ENCODE measurements around the gene ST8SIA1.

Gene ST8SIA1

DNA sequence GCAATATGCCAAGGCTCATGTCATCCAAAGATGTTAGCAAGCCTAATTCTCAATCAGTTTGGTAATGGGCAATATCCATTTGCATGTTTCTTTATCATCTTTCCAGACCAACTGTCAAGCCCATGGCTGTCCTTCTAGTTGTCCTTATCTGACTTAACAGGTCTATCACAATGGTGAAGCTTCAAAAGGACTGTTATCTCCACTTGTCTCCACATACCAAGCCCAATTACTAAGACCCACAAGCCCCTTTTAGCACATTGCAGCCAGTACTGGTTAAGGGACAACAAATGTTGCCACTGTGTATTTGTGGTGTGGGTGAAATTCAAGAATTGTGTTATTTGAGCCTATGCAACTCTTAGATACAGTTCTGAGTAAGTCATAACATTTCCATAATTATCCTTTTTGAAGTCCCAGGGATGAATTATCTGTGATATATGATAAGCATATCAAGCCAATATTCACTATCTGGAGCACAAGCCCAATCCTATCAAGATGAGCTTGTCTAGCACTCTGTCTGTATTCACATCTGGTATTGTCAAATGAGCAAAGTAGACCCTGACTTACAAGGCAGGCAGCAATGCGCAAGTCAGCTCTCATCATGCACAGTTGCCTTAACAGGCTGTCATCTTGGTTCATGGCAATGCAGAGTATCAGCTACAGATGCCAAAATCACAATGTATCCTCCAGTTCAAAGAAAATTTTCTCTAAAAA is 19.3 kb upstream of the ST8SIA1 start:
- Histone ChIP-seq H2BK5ac (ENCODE audit: low read depth, low read length, poor library complexity) (no peak overlapping the region), H3K9me3 (ENCODE audit: insufficient read depth, low read depth, low read length) (no peaks in the 10 kb centered on the region), H3K23ac (ENCODE audit: low read length) (no peak overlapping the region), H3K9ac (ENCODE audit: low read length) (no peak overlapping the region), H3K4me1 (ENCODE audit: control insufficient read depth in 1 of 2, insufficient read depth in 2 of 2, low read length in 2 of 2) (no peaks in the 10 kb centered on the region), H3K79me1 (ENCODE audit: low read length) (no peaks in the 10 kb centered on the region), H3K27me3 (ENCODE audit: insufficient read depth, low read length) (no peaks in the 10 kb centered on the region), H3K4ac (ENCODE audit: low read depth, low read length) (no peak overlapping the region), H4K91ac (ENCODE audit: low read depth, low read length) (no peak overlapping the region), H3K27ac (ENCODE audit: low read depth, low read length) (no peak overlapping the region), H3K18ac (ENCODE audit: low read length) (no peak overlapping the region), H3K36me3 (ENCODE audit: control insufficient read depth in 1 of 2, insufficient read depth in 2 of 2, low read length in 2 of 2) (no peaks in the 10 kb centered on the region), H2AFZ (ENCODE audit: insufficient read depth, low read length, poor library complexity) (no peak overlapping the region), H2BK12ac (ENCODE audit: low read length) (no peak overlapping the region), H3K4me3 (ENCODE audit: low read depth, low read length) (no peak overlapping the region), H3K79me2 (ENCODE audit: control insufficient read depth, insufficient read depth, low read length, poor library complexity) (no peaks in the 10 kb centered on the region), H2BK120ac (ENCODE audit: insufficient read depth, low read length, poor library complexity) (no peak overlapping the region), H3K4me2 (ENCODE audit: low read length) (no peak overlapping the region), H3K14ac (ENCODE audit: low read length) (no peak overlapping the region), H4K8ac (ENCODE audit: low read depth, low read length) (no peak overlapping the region), H4K12ac (ENCODE audit: low read depth, low read length) (no peak overlapping the region), H2AK5ac (ENCODE audit: low read length) (no peak overlapping the region)
- no CpG with 5 or more reads among the region's 1 CpG for WGBS (ENCODE audit: extremely low coverage, insufficient coverage, insufficient read length)
- DNase-seq = no peak

DNA sequence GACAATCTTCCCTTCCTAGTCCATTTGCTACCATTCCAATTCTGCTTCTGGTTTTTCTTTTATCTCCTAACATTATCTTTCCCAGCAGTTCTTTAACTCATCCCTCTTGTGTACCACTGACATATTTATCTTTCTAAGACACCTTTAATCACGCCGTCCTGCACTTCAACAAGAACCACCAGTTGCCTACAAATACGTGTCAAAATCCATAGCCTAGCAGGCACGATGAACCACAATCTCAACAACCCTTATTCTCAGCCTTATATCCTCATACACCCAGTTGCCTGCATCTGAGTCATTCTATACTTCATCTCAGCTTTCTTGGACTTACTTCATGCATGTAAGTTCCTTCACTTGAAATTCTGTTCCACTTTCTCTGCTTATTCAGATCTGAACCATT is 16.4 kb upstream of the ST8SIA1 start:
- H3K9ac ChIP-seq (ENCODE audit: low read length) = no peak overlapping the region
- no peaks in the 10 kb centered on the region for H3K9me3 ChIP-seq (ENCODE audit: insufficient read depth, low read depth, low read length)
- no peak overlapping the region for H3K18ac ChIP-seq (ENCODE audit: low read length)
- H2BK12ac ChIP-seq (ENCODE audit: low read length) = no peak overlapping the region
- no peak overlapping the region for H3K4ac ChIP-seq (ENCODE audit: low read depth, low read length)
- no peak overlapping the region for H3K4me2 ChIP-seq (ENCODE audit: low read length)
- H3K27me3 ChIP-seq (ENCODE audit: insufficient read depth, low read length) = no peaks in the 10 kb centered on the region
- no peaks in the 10 kb centered on the region for H3K4me1 ChIP-seq (ENCODE audit: control insufficient read depth in 1 of 2, insufficient read depth in 2 of 2, low read length in 2 of 2)
- no peak overlapping the region for H4K91ac ChIP-seq (ENCODE audit: low read depth, low read length)
- no peak overlapping the region for H2BK5ac ChIP-seq (ENCODE audit: low read depth, low read length, poor library complexity)
- no peak overlapping the region for H2BK120ac ChIP-seq (ENCODE audit: insufficient read depth, low read length, poor library complexity)
- no CpG with 5 or more reads among the region's 4 CpGs for WGBS (ENCODE audit: extremely low coverage, insufficient coverage, insufficient read length)
- H3K4me3 ChIP-seq (ENCODE audit: low read depth, low read length) = no peak overlapping the region
- no peaks in the 10 kb centered on the region for H3K79me1 ChIP-seq (ENCODE audit: low read length)
- H2AFZ ChIP-seq (ENCODE audit: insufficient read depth, low read length, poor library complexity) = no peak overlapping the region
- H4K8ac ChIP-seq (ENCODE audit: low read depth, low read length) = no peak overlapping the region
- H3K36me3 ChIP-seq (ENCODE audit: control insufficient read depth in 1 of 2, insufficient read depth in 2 of 2, low read length in 2 of 2) = no peaks in the 10 kb centered on the region
- H4K12ac ChIP-seq (ENCODE audit: low read depth, low read length) = no peak overlapping the region
- no peak overlapping the region for H3K14ac ChIP-seq (ENCODE audit: low read length)
- peak in 1 of 2 donors; percentile 45 for DNase-seq
- H2AK5ac ChIP-seq (ENCODE audit: low read length) = no peak overlapping the region
- H3K23ac ChIP-seq (ENCODE audit: low read length) = no peak overlapping the region
- H3K79me2 ChIP-seq (ENCODE audit: control insufficient read depth, insufficient read depth, low read length, poor library complexity) = no peaks in the 10 kb centered on the region
- no peak overlapping the region for H3K27ac ChIP-seq (ENCODE audit: low read depth, low read length)

DNA sequence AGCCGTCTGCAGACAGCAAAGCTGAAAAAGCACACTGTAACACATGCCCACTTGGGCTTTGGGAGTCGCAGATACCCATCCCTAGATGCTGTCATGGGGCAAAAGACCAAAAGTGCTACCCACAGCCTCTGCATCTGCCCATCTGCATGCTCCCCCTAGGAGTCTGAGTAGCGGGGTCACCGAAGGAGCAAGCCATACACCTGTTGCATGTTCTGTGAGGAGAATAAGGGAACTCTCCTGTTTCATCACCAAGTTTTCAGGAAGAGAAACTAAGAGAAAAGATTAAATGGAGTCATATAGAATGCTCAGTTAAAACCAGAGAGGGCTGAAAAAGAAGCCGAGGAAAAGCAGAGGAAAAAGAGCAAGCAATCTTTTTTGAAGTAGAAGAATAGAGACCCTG is 13.7 kb upstream of the ST8SIA1 start:
- no peak overlapping the region for H3K23ac ChIP-seq (ENCODE audit: low read length)
- H3K79me2 ChIP-seq (ENCODE audit: control insufficient read depth, insufficient read depth, low read length, poor library complexity) = no peaks in the 10 kb centered on the region
- H3K4me2 ChIP-seq (ENCODE audit: low read length) = no peak overlapping the region
- no CpG with 5 or more reads among the region's 5 CpGs for WGBS (ENCODE audit: extremely low coverage, insufficient coverage, insufficient read length)
- no peaks in the 10 kb centered on the region for H3K79me1 ChIP-seq (ENCODE audit: low read length)
- no peaks in the 10 kb centered on the region for H3K9me3 ChIP-seq (ENCODE audit: insufficient read depth, low read depth, low read length)
- no peak overlapping the region for H2BK120ac ChIP-seq (ENCODE audit: insufficient read depth, low read length, poor library complexity)
- no peaks in the 10 kb centered on the region for H3K36me3 ChIP-seq (ENCODE audit: control insufficient read depth in 1 of 2, insufficient read depth in 2 of 2, low read length in 2 of 2)
- H3K14ac ChIP-seq (ENCODE audit: low read length) = no peak overlapping the region
- no peak overlapping the region for H3K9ac ChIP-seq (ENCODE audit: low read length)
- H2BK5ac ChIP-seq (ENCODE audit: low read depth, low read length, poor library complexity) = no peak overlapping the region
- H3K4me3 ChIP-seq (ENCODE audit: low read depth, low read length) = no peak overlapping the region
- no peak overlapping the region for H4K12ac ChIP-seq (ENCODE audit: low read depth, low read length)
- no peak overlapping the region for H2AFZ ChIP-seq (ENCODE audit: insufficient read depth, low read length, poor library complexity)
- no peak overlapping the region for H3K18ac ChIP-seq (ENCODE audit: low read length)
- no peak overlapping the region for H4K91ac ChIP-seq (ENCODE audit: low read depth, low read length)
- H3K4ac ChIP-seq (ENCODE audit: low read depth, low read length) = no peak overlapping the region
- H2AK5ac ChIP-seq (ENCODE audit: low read length) = no peak overlapping the region
- H3K4me1 ChIP-seq (ENCODE audit: control insufficient read depth in 1 of 2, insufficient read depth in 2 of 2, low read length in 2 of 2) = no peaks in the 10 kb centered on the region
- no peak overlapping the region for H3K27ac ChIP-seq (ENCODE audit: low read depth, low read length)
- no peak overlapping the region for H2BK12ac ChIP-seq (ENCODE audit: low read length)
- no peaks in the 10 kb centered on the region for H3K27me3 ChIP-seq (ENCODE audit: insufficient read depth, low read length)
- no peak overlapping the region for H4K8ac ChIP-seq (ENCODE audit: low read depth, low read length)
- DNase-seq = no peak

DNA sequence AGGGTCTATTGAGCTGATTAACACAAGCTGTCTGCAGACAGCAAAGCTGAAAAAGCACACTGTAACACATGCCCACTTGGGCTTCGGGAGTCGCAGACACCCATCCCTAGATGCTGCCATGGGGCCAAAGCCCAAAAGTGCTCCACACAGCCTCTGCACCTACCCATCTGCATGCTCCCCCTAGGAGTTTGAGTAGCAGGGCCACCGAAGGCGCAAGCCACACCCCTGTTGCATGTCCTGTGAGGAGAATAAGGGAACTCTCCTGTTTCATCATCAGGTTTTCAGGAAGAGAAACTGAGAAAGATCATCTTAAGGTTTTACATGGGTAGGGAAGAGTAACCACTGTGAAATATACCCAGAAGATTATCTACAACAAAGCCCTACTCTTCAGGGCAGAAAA is 5.6 kb upstream of the ST8SIA1 start:
- no peak overlapping the region for H2AK5ac ChIP-seq (ENCODE audit: low read length)
- no peak overlapping the region for H2BK12ac ChIP-seq (ENCODE audit: low read length)
- peaks cover 0 to 2% of the 10 kb centered on the region in 2 experiments for H3K4me1 ChIP-seq (ENCODE audit: control insufficient read depth in 1 of 2, insufficient read depth in 2 of 2, low read length in 2 of 2)
- no peaks in the 10 kb centered on the region for H3K27me3 ChIP-seq (ENCODE audit: insufficient read depth, low read length)
- H2BK120ac ChIP-seq (ENCODE audit: insufficient read depth, low read length, poor library complexity) = no peak overlapping the region
- H3K23ac ChIP-seq (ENCODE audit: low read length) = no peak overlapping the region
- H4K91ac ChIP-seq (ENCODE audit: low read depth, low read length) = no peak overlapping the region
- H2AFZ ChIP-seq (ENCODE audit: insufficient read depth, low read length, poor library complexity) = no peak overlapping the region
- no CpG with 5 or more reads among the region's 4 CpGs for WGBS (ENCODE audit: extremely low coverage, insufficient coverage, insufficient read length)
- H3K36me3 ChIP-seq (ENCODE audit: control insufficient read depth in 1 of 2, insufficient read depth in 2 of 2, low read length in 2 of 2) = no peaks in the 10 kb centered on the region
- H3K79me2 ChIP-seq (ENCODE audit: control insufficient read depth, insufficient read depth, low read length, poor library complexity) = no peaks in the 10 kb centered on the region
- H4K8ac ChIP-seq (ENCODE audit: low read depth, low read length) = no peak overlapping the region
- no peak overlapping the region for H3K4me3 ChIP-seq (ENCODE audit: low read depth, low read length)
- H2BK5ac ChIP-seq (ENCODE audit: low read depth, low read length, poor library complexity) = no peak overlapping the region
- no peak overlapping the region for H3K4ac ChIP-seq (ENCODE audit: low read depth, low read length)
- DNase-seq = peak in 1 of 2 donors; percentile 13
- H3K79me1 ChIP-seq (ENCODE audit: low read length) = peaks cover 2% of the 10 kb centered on the region
- H3K4me2 ChIP-seq (ENCODE audit: low read length) = no peak overlapping the region
- no peaks in the 10 kb centered on the region for H3K9me3 ChIP-seq (ENCODE audit: insufficient read depth, low read depth, low read length)
- no peak overlapping the region for H4K12ac ChIP-seq (ENCODE audit: low read depth, low read length)
- H3K14ac ChIP-seq (ENCODE audit: low read length) = no peak overlapping the region
- no peak overlapping the region for H3K27ac ChIP-seq (ENCODE audit: low read depth, low read length)
- H3K9ac ChIP-seq (ENCODE audit: low read length) = no peak overlapping the region
- no peak overlapping the region for H3K18ac ChIP-seq (ENCODE audit: low read length)

Measured in trophoblast cell (in vitro differentiated cells and primary cell).